Panc1 (cell line): ENCODE measurements around the gene SLC6A4. TPM values are rescaled to one million over a fixed set of nuclear protein-coding genes. Genes with fewer than 3 reads are reported as not detected.

Source experiments
- ATAC-seq: fragments of 200-7000 bp; cut with Tn5 transposase; 2 replicates; pipeline ENCODE4 v1.9.1; 2020; ENCODE audit warnings: mild to moderate bottlenecking, moderate library complexity
- BruUV-seq: library from RNA; stranded (reverse); fragments of 400-500 nt; replicated peaks from 2 replicates; lab custom pipeline; 2021; lab: Mats Ljungman, UMichigan
- CTCF ChIA-PET: fragments of 300-600 bp; sonication (Branson Sonifier 250); formaldehyde crosslinking; loops from one replicate; lab custom pipeline; 2022; ENCODE audit warnings: antibody characterized with exemption; lab: Charles Lee
- POLR2A ChIA-PET: fragments of 300-600 bp; sonication (Branson Sonifier 250); formaldehyde crosslinking; loops from one replicate; lab custom pipeline; 2022; ENCODE audit warnings: antibody characterized with exemption; lab: Charles Lee
- DNase-seq: peaks from one replicate; pipeline ENCODE4 v3.0.0-alpha.2; 2010; ENCODE audit warnings: low read depth, low spot score
- H3K27ac ChIP-seq: 2 replicates; pipeline ENCODE4 v1.5.1; 2011; ENCODE audit warnings: mild to moderate bottlenecking, low read length, inconsistent platforms
- H3K27me3 ChIP-seq: fragments of 200-500 bp; sonication (Bioruptor generic); 2 replicates; pipeline ENCODE4 v1.6.0; 2014; ENCODE audit warnings: low read length, inconsistent platforms; ENCODE audit not compliant: control insufficient read depth, insufficient read depth
- H3K36me3 ChIP-seq: fragments of 200-500 bp; sonication (Bioruptor generic); 2 replicates; pipeline ENCODE4 v1.5.1; 2014; ENCODE audit warnings: inconsistent platforms, mild to moderate bottlenecking, low read length, moderate library complexity; ENCODE audit not compliant: control insufficient read depth, insufficient read depth
- H3K4me1 ChIP-seq: 2 replicates; pipeline ENCODE4 v1.5.1; 2011; ENCODE audit warnings: inconsistent platforms, mild to moderate bottlenecking, low read length, moderate library complexity; ENCODE audit not compliant: control insufficient read depth, insufficient read depth
- H3K4me3 ChIP-seq, 2 experiments: 2 replicates each; pipeline ENCODE4 v1.5.1; 2011 to 2012; ENCODE audit warnings: low read depth in 2 of 2, low read length in 2 of 2, mild to moderate bottlenecking in 2 of 2, inconsistent platforms in 1 of 2, moderate library complexity in 1 of 2
- H3K9me3 ChIP-seq: fragments of 200-500 bp; sonication (Bioruptor generic); 2 replicates; pipeline ENCODE4 v1.5.1; 2014; ENCODE audit warnings: low read depth, mild to moderate bottlenecking, inconsistent platforms, low read length, moderate library complexity; ENCODE audit not compliant: control insufficient read depth, insufficient read depth
- CTCF ChIP-seq: fragments of 450-650 bp; IDR thresholded peaks from 2 replicates; pipeline ENCODE4 v1.5.1; 2017; ENCODE audit warnings: mild to moderate bottlenecking
- POLR2AphosphoS5 ChIP-seq: IDR thresholded peaks from 2 replicates; pipeline ENCODE4 v1.6.1; 2012; ENCODE audit warnings: mild to moderate bottlenecking, low read depth, low read length, moderate library complexity
- REST ChIP-seq, 2 experiments: IDR thresholded peaks; 2 replicates each; pipeline ENCODE4 v1.6.1; 2011 to 2012; ENCODE audit warnings: low read depth in 2 of 2, control low read depth in 1 of 2, low read length in 1 of 2, mild to moderate bottlenecking in 1 of 2, moderate library complexity in 1 of 2; ENCODE audit not compliant: insufficient read depth in 1 of 2
- SIN3A ChIP-seq: IDR thresholded peaks from 2 replicates; pipeline ENCODE4 v1.6.1; 2012; ENCODE audit warnings: low read depth, mild to moderate bottlenecking, low read length, moderate library complexity, borderline replicate concordance; ENCODE audit not compliant: insufficient read depth
- TCF7L2 ChIP-seq: IDR thresholded peaks from 2 replicates; pipeline ENCODE4 v1.6.1; 2011; ENCODE audit warnings: mild to moderate bottlenecking, low read depth, low read length, inconsistent platforms
- in situ Hi-C: cut with HindIII; loops from 2 replicates; pipeline ENCODE4 v1.10.0; 2016; ENCODE audit warnings: low sequenced_read_pairs, low pct_unique_long_range_greater_than_20kb
- intact Hi-C: fragments of 100-400 bp; cut with micrococcal nuclease; formaldehyde crosslinking; loops from one replicate; pipeline ENCODE4 v1.10.0; 2022; ENCODE audit not compliant: unreplicated experiment
- total RNA-seq: library from RNA; stranded (reverse); gene quantifications from one replicate; pipeline ENCODE4 v1.2.1, GENCODE V29; 2021; ENCODE audit not compliant: unreplicated experiment

Gene SLC6A4
- total RNA-seq, 1 experiment from 2014 or later = not detected

GRCh38 chr17:30278032-30278431, 42.5 kb upstream of the SLC6A4 start:
- ATAC-seq = no peak

GRCh38 chr17:30275911-30276310, 40.4 kb upstream of the SLC6A4 start:
- no peaks in the 10 kb centered on the region for H3K4me1 ChIP-seq
- intact Hi-C loops = no loop called here
- no peak for ATAC-seq
- no peaks in the 10 kb centered on the region for H3K27me3 ChIP-seq
- H3K36me3 ChIP-seq = peaks cover 26% of the 10 kb centered on the region
- ChIA-PET POLR2A (no interaction called here), CTCF (no interaction called here)
- TF ChIP-seq CTCF (no peak), TCF7L2 (no peak), POLR2AphosphoS5 (no peak), REST (IDR thresholded peaks at IDR 0.05; ENCODE audit: insufficient read depth in 1 of 2, low read depth in 2 of 2, low read length in 1 of 2) (no peak), SIN3A (no peak)
- no peaks in the 10 kb centered on the region for H3K9me3 ChIP-seq
- in situ Hi-C loops = no loop called here
- DNase-seq = no peak
- H3K4me3 ChIP-seq = no peak overlapping the region
- H3K27ac ChIP-seq = no peak overlapping the region
- no TSS peak for BruUV-seq

More at GRCh38 chr17:30278032-30278431, 42.5 kb upstream of the SLC6A4 start:
- ChIA-PET POLR2A (no interaction called here), CTCF (interaction anchor here (0.7 to 1.4 kb wide), 2 partner anchors 32 to 173 kb away, joined by 5 to 10 read pairs; no protein-coding TSS in a partner anchor)
- H3K9me3 ChIP-seq = no peaks in the 10 kb centered on the region
- H3K4me3 ChIP-seq = no peak overlapping the region
- intact Hi-C loops (loop anchor here (2.0 kb wide), 1 partner anchor 173 kb away; no protein-coding TSS in a partner anchor), in situ Hi-C loops (no loop called here)
- no peaks in the 10 kb centered on the region for H3K27me3 ChIP-seq
- H3K4me1 ChIP-seq = no peaks in the 10 kb centered on the region
- DNase-seq = no peak
- H3K27ac ChIP-seq = no peak overlapping the region
- H3K36me3 ChIP-seq = peaks cover 17% of the 10 kb centered on the region
- TF ChIP-seq CTCF (peak; percentile 31; the same call in 1 of the 2 replicates), TCF7L2 (no peak)
- no TSS peak for BruUV-seq
